GM18526 (cell line): Measurements from ENCODE around the gene ASB1.

Experiments used
- POLR2A ChIP-seq: IDR thresholded peaks from 3 replicates; pipeline ENCODE4 v1.6.1; 2011; ENCODE audit not compliant: insufficient read length; ENCODE audit errors: extremely low read depth

The ASB1 gene

DNA sequence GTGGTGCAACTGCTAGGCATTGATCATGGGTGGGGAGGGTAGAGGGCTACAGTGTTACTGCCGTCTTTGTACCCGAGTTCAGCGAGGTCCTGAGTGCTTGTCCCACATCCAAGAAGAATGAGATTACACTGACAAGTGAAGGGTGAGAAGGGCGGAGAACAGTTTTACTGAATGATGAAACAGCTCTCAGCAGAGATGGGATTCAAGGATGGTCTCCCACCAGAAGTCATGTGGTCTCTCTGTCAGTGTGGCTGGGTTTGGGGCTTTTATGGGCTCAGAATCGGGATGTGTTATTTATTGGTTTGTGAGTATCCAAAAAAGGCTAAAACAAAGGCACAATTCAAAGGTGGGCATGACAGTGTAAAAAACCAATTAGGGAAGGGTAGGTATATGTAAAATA lies 10.8 kb upstream of the ASB1 start:
- TF ChIP-seq POLR2A, result no peak

DNA sequence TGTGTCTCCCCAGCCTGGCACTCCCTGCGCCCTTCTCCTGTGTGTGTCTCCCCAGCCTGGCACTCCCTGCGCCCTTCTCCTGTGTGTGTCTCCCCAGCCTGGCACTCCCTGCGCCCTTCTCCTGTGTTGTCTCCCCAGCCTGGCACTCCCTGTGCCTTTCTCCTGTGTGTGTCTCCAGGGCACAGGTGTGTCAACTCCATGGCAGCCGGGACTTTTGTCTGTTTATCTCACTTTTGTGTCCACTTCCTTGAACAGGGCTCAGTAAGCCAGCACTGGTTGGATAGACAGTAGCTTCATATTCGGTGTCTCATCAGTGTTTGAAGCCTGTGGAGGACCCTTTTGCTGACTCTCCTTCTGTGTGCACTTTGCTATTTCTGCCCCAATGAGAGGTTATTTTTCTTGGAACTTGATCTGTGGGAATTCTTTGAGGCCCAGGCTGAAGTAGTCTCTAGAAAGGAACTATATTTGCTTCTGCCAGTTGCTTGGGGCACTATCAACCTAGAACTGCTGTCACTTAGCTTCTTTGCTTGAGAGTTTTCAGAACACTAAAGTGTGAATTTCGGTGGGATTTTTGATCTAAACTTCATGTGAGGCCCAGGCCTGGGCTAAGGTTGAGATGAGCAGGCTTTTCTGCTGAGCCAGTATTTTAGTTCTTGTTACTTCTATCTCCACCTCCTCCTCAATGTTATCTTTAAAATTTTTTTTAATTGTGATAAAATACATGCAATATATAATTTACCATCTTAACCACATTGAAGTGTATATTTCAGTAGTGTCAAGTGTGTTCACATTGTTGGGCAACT lies 8.3 kb upstream of the ASB1 start:
- no peak for TF ChIP-seq POLR2A

DNA sequence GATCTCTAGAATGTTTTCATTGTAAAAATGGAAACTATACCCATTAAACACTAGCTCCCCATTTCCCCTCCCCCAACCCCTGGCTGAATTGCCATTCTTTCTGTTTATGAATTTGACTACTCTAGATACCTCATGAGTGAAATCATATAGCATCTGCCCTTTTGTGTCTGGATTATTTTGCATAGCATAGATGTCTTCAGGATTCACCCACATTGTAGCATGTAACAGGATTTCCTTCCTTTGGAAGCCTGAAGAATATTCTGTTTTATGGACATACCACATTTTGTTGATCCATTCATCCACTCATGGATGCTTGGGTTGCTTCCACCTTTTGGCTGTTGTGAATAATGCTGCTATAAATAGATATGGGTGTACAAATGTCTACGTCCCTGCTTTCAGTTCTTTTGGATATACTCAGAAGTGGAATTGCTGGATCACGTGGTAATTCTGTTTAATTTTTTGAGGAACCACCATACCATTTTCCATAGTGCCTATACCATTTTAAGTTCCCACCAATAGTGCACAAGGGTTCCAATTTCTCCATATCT lies 7.7 kb upstream of the ASB1 start:
- TF ChIP-seq POLR2A, result no peak

DNA sequence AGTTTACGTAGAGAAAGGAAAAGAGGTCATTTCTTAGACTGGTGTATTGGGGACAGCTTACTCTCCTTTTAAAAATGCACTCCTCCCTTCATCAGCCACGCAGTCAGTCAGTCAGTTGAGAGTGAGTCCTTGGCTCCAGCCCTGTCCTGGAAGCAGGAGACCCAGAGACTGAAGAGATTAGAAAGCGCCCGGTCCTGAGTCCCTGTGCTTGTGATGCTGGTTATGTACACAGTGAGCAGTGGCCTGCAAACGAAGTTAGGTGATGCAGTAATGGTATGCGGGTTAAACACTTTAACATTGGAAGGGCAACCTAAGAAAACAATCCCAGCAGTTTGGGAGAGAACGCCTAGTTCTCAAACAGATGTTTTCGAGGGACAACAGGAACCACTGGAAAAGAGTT lies 6.3 kb upstream of the ASB1 start:
- no peak for TF ChIP-seq POLR2A

DNA sequence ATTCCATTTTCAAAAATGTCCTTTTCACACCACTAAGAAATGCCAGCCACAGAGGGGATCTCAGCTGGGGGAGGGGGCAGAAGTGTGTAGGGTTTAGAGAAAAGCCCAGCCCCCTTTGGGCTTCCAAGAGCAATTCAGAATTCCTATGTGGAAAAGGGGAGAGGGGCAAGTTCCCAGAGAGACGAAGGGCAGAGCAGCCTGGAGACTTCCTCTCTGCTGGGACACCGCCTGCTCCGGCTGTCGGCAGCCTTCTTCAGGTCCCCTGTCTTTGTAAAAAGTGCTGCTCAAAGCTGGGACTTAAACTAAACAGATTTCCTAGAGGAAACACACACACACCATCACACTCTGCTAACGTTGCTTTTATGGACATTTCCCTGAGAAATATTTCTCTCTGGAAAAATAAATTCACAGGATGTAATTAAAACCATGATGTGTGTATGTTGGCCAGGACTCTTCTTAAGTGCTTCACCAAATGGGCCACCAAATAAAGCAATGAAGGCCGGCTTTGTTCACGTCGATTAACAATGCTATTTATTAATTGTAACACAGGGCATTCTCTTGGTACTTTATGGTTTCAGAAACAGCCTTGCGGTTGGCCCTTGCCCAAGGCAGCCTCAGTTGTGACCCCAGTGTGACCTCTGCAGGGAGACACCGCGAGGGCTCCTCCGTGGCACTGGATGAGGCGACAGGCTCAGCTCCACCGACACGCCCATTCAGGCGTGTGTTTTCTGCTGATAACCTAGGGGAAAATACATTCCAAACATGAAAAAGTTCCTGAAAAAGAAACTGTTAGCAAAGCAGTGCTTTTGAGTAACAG lies 5.6 kb upstream of the ASB1 start:
- TF ChIP-seq POLR2A, result no peak

DNA sequence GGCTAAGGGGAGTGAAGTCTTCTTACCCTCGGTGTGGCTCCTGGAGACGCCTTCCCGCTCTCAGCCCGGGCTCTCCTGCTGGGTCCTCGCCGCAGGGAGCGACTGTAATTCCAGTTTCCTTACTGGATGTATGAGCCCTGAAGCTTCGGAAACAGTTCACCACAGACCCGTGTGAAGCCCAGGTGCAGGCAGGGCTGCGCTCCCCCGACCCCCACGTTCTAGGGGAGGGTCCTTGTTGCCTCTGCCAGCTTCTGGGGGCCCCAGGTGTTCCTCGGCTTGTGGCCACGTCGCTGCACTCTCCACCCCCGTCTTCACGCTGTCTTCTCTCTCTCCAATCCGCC lies 5.1 kb upstream of the ASB1 start:
- no peak for TF ChIP-seq POLR2A

DNA sequence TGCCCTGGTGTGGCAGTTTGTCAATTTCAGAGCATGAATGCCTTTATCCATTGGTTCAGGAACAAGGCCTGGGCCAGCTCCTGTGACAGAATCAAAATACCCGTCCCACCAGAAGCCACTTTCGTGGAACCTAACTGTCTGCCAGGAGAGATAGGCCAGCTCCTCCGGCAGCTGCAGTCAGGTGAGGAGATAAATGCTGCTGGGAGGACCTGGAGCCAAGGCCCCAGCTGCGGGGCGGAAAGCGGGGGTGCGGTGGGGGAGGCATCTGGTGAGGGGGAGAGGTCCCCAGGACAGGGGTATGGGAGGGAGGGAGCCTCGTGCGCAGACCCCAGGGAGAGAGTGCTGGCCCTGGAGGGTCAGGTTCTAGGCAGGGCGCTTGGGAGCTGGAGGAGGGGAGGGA lies 4.4 kb upstream of the ASB1 start:
- TF ChIP-seq POLR2A, result no peak

DNA sequence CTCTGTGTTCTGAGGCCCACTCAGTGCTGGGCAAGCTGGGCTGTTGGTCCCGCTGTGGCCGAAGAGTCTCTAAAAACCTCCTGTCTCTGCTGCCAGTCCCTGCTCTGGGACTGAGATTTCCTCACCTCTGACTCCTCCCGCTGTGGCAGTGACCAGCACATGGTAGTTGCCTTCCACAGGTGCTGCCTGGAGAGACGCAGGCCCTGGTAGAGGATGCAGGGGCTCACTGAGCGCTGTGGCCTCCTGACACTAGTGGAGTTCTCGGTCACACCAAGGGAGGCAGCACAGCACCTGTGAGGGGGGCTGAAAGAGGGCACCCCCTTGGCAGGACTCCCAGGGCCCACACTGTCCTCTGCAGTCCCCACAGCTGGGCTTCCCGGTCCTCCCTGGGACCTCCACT lies 3.8 kb upstream of the ASB1 start:
- TF ChIP-seq POLR2A, result no peak

DNA sequence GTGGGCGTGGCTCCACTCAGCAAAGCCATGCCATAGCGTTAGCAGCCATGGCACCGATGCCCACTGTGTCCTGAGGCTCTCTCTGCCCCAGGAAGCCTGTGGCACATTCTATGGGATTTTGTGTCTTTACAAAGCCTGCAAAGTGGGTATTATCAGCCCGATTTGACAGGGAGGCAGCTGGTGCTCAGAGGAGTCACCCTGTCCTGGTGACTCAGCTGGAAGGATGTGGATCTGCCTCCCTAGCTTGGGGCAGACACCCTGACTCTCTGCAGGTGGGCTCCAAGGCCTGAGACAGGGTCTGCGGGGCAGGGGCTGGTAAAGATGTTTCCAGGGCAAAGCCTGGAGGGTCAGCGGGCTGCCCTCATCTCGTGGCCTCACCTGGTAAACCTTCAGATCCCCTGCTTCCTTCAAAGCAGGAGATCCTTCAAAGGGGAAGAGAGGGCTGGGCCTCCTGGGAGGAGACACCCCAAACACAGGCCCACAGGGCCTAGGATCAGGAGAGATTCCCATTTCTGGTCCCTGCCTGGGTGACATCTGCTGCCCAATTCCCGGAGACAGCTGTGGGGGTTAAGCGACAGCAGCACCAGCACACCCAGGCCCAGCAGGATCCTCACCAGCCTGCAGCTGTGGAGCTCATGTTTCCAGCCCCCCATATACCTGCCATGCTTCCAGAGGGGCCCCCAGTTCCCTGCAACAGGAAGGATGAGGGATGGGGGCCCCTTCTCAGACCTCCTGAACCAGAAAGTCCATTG lies 3.0 kb upstream of the ASB1 start:
- no peak for TF ChIP-seq POLR2A

DNA sequence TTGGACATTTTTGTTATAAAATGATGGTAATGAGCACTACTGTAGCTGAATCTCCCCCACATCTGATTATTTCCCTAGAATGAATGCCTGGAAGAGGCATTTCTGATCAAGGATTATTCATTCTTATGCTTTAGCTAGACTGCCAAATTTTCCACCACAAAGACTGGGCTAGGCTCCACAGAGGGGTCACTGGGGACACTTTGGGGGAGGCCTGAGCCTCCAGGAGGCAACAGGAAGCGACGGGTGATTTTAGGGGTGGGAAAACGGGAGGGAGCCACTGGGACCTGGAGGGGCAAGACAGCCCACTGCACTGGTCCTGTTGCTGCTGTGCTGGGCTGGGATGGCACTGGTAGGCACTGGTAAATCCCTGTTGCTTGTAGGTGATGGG lies 2.4 kb upstream of the ASB1 start:
- TF ChIP-seq POLR2A, result no peak

DNA sequence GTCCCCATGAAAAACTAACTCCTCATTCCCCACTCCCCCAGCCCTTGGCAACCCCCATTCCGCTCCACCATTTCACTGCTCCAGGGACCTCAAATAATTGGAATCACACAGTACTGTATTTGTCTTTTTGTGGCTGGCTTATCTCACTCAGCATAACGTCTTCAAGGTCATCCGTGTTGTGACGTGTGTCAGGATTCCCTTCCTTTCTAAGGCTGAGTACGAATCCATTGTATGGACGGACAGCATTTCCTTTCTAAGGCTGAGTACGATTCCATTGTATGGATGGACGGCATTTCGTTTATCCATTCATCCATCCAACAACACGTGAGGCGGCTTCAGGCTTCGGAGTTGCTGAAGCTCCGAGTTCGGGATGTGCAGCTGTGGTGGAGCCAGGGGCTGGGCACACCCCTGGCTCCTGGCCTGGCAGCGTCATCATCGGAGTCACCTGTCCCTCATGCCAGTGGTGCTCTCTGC lies 1.2 kb upstream of the ASB1 start:
- TF ChIP-seq POLR2A, result no peak

DNA sequence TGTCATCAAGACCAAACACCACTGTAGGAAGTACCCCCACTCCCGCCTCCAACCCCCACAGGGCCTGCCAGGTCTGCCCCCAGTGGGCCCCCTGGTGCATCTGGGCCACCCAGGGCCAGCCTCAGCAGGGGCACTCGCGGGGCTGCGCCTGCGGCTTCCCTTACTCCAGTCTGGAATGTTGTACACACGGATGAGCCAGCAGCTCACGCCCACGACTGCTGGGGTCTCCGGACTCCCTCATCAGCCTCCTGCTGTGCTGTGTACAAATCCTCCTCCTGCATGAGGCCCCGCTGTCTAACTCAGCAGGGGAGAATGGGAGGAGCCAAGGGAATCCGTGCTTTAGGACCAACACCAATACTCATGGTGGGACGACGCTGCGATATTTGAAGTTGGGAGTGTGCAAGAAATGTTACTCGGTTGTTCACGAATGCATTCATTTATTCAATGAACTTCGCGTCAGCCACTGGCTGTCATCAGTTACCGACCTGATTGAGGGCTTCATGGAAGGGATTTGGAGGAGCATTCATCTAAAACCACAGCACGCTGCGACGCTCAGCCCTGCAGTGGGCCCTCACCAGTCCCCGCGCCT lies 654 bp upstream of the ASB1 start:
- no peak for TF ChIP-seq POLR2A

DNA sequence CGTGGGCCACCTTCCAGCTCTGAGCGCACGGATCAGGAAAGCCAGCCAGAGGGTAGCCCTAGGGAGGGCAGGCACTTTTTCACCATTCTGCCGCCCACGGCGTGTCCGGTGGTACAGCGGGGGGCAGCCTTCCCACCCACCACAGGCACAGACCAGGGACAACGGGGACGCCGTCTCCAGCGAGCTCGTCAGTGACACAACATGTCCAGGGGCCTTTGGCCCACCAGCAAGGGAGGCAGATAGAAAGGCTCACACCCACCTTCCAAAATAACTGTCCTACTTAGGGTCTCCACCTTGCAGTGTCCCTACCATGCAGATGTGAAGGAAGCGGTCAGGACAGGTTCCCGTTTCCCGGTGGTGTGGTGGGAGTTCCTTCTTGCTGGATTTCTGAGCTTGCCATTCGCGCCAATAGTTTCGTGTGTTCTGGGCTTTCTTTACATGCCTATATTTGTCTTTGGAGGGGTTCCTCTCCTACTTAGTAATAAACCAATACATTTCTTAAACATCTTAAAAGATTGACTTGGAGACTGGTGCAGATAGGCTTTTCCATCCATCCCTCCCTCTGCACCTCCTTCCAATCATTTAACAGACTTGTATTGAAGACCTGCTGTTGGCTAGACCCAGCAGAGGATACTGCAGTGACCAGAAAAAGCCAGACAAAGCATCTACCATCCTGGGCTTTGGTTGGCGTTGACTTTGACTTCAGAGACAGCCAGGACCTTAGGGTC lies 872 bp downstream of the ASB1 start:
- no peak for TF ChIP-seq POLR2A

DNA sequence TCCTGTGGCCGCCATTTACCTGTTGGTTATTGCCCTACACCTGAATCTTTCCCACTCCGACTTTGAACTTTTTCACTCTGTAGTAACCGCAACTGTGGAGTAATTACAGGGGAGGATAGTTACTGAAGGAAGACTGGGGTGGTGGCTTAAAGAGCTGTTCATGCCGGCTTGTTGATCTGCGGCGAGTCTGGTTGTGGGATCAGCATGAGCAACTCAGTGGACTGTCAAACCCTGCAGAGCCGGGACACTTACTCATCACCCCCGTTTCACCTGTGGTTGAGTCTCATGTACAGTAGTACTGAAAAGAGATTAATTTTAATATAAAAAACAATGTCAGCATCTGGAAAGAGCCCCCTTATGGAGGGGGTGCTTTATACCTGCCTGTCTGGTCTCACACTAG lies 2.1 kb downstream of the ASB1 start:
- no peak for TF ChIP-seq POLR2A
